Cardiac muscle cell (in vitro differentiated cells and primary cell): ENCODE results near the gene C2CD4C. TPM values are rescaled to one million over a fixed set of nuclear protein-coding genes. Genes with fewer than 3 reads are reported as not detected.
"Not testable (repeated sequence)": the region's sequence is repeated elsewhere in the genome, so short reads cannot be mapped to it uniquely, and the experiment has no call there.

ENCODE experiments used
- DNase-seq, 2 donors: peaks; one replicate each; pipeline versions ENCODE4 v3.0.0 to v3.0.0-alpha.2; 2010 to 2017; ENCODE audit warnings: low read depth in 1 of 2, low spot score in 1 of 2
- H3K27ac ChIP-seq: fragments of 200-600 bp; sonication (generic); 2 replicates; pipeline ENCODE4 v1.5.1; 2016
- H3K27me3 ChIP-seq: fragments of 200-600 bp; sonication (generic); 2 replicates; pipeline ENCODE4 v1.6.0; 2016; ENCODE audit warnings: control low read depth
- H3K36me3 ChIP-seq: fragments of 200-600 bp; sonication (generic); 2 replicates; pipeline ENCODE4 v1.5.1; 2016; ENCODE audit warnings: control low read depth
- H3K4me1 ChIP-seq: fragments of 200-600 bp; sonication (generic); 2 replicates; pipeline ENCODE4 v1.8.1; 2017; ENCODE audit warnings: low read depth, mild to moderate bottlenecking, mixed run types
- H3K4me3 ChIP-seq: fragments of 200-600 bp; sonication (generic); 2 replicates; pipeline ENCODE4 v1.5.1; 2016; ENCODE audit warnings: mild to moderate bottlenecking
- H3K9me3 ChIP-seq: fragments of 200-600 bp; sonication (generic); 2 replicates; pipeline ENCODE4 v1.5.1; 2017; ENCODE audit warnings: low read depth, mild to moderate bottlenecking, control low read depth
- CTCF ChIP-seq: IDR thresholded peaks from 2 replicates; pipeline ENCODE4 v1.5.1; 2012; ENCODE audit warnings: low read depth, mild to moderate bottlenecking, low read length
- polyA plus RNA-seq: library from polyadenylated mRNA; unstranded; fragments of >200 nt; fragmentation: Nextera tagmentation; extraction: Ambion mirVana; gene quantifications from 2 replicates; pipeline ENCODE4 v1.2.1, GENCODE V29; 2016
- total RNA-seq: library from RNA; depleted of rRNA; stranded (reverse); fragments of >200 nt; gene quantifications from 2 replicates; pipeline ENCODE4 v1.2.3, GENCODE V29; 2016

C2CD4C gene
- total and polyA plus RNA-seq, 2 experiments from 2014 or later: 3.4 to 4.1 TPM

GRCh38 chr19:435707-436412 is 26.9 kb upstream of the C2CD4C start:
- no peaks in the 10 kb centered on the region for H3K27me3 ChIP-seq
- TF ChIP-seq CTCF: no peak
- no peaks in the 10 kb centered on the region for H3K9me3 ChIP-seq
- no peak overlapping the region for H3K4me3 ChIP-seq
- no peaks in the 10 kb centered on the region for H3K4me1 ChIP-seq
- H3K27ac ChIP-seq: no peak overlapping the region
- H3K36me3 ChIP-seq: no peaks in the 10 kb centered on the region
- DNase-seq: no peak

GRCh38 chr19:435056-435706 is 26.2 kb upstream of the C2CD4C start:
- no peaks in the 10 kb centered on the region for H3K27me3 ChIP-seq
- no peak overlapping the region for H3K4me3 ChIP-seq
- no peak for DNase-seq
- H3K9me3 ChIP-seq: no peaks in the 10 kb centered on the region
- TF ChIP-seq CTCF: no peak
- H3K27ac ChIP-seq: no peak overlapping the region
- no peaks in the 10 kb centered on the region for H3K36me3 ChIP-seq
- no peaks in the 10 kb centered on the region for H3K4me1 ChIP-seq

- Histone ChIP-seq H3K36me3 (no peaks in the 10 kb centered on the region), H3K27ac (no peak overlapping the region), H3K27me3 (no peaks in the 10 kb centered on the region), H3K9me3 (no peaks in the 10 kb centered on the region), H3K4me1 (no peaks in the 10 kb centered on the region), H3K4me3 (no peak overlapping the region)
- no peak for DNase-seq
- no peak for TF ChIP-seq CTCF
Measured at GRCh38 chr19:434152-434960, 25.4 kb upstream of the C2CD4C start.

GRCh38 chr19:430701-431100 is 21.8 kb upstream of the C2CD4C start:
- TF ChIP-seq CTCF: no peak

GRCh38 chr19:428149-428548 is 19.2 kb upstream of the C2CD4C start:
- no peak overlapping the region for H3K27ac ChIP-seq
- H3K4me1 ChIP-seq: no peaks in the 10 kb centered on the region
- no peak overlapping the region for H3K4me3 ChIP-seq
- no peaks in the 10 kb centered on the region for H3K9me3 ChIP-seq
- no peak for DNase-seq
- no peaks in the 10 kb centered on the region for H3K36me3 ChIP-seq
- H3K27me3 ChIP-seq: no peaks in the 10 kb centered on the region
- TF ChIP-seq CTCF: no peak

More at GRCh38 chr19:430701-431100, 21.8 kb upstream of the C2CD4C start:
- no peaks in the 10 kb centered on the region for H3K36me3 ChIP-seq
- DNase-seq: no peak
- no peak overlapping the region for H3K27ac ChIP-seq
- no peaks in the 10 kb centered on the region for H3K4me1 ChIP-seq
- no peak overlapping the region for H3K4me3 ChIP-seq
- no peaks in the 10 kb centered on the region for H3K27me3 ChIP-seq
- H3K9me3 ChIP-seq: no peaks in the 10 kb centered on the region

GRCh38 chr19:427675-428074 is 18.7 kb upstream of the C2CD4C start:
- H3K27me3 ChIP-seq, H3K36me3 ChIP-seq, H3K4me1 ChIP-seq, DNase-seq, H3K9me3 ChIP-seq, H3K27ac ChIP-seq, H3K4me3 ChIP-seq: not testable (repeated sequence)
